GM19455 (cell line): ENCODE data around the gene USP10.
"Not testable (repeated sequence)": the region's sequence is repeated elsewhere in the genome, so short reads cannot be mapped to it uniquely, and the experiment has no call there.

Experiments
- ATAC-seq: cut with Tn5 transposase; IDR thresholded peaks from one replicate; pipeline ENCODE4 v1.9.1; 2021; ENCODE audit not compliant: unreplicated experiment

The USP10 gene

GRCh38 chr16:84726669-84727467 is 27.1 kb downstream of the USP10 start:
- ATAC-seq, result no peak

- ATAC-seq, result no peak
Observed at GRCh38 chr16:84728853-84729424, 29.1 kb downstream of the USP10 start.

GRCh38 chr16:84729716-84730320 is 30.0 kb downstream of the USP10 start:
- ATAC-seq, result no peak

DNA sequence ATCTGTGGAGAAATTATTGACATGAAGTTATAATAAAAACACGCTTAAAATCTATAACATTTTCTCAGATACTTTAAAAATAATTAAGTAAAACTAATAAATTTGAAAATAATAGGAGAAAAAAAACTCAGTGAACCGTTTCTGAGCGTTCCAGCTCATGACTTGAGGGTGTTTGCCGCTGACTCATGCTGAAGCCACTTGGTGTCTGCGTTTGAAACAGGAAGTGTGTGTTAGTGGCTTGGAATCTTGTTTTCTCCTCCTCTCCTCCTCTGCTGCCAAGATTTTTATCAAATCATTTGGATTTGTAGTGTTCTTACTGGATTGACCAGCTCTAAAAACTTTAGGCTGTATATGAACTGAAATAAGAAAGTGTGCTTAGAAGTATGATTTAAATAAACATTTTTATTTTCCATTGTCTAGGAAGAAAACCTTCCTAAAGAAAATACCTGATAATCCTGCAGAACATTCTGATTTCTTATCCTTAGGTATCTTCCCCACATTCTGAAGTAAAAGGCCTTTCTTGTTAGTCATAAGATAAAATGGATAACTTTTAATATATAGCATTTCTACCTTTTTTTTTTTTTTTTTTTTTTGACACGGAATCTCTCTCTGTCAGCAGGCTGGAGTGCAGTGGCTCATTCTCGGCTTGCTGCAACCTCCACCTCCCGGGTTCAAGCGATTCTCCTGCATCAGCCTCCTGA is 30.8 kb downstream of the USP10 start:
- ATAC-seq, result peak; percentile 47

DNA sequence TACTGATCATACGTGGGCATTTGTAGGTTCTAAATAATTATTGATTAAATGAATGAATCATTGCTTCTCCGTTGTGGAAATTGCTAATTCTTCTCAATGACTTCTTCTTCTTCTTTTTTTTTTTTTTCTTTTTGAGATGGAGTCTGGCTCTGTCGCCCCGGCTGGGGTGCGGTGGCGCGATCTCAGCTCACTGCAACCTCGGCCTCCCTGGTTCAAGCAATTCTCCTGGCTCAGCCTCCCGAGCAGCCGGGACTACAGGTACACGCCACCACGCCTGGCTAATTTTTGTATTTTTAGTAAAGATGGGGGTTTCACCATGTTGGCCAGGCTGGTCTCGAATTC is 32.5 kb downstream of the USP10 start:
- not testable (repeated sequence) for ATAC-seq

GRCh38 chr16:84732674-84733352 is 33.0 kb downstream of the USP10 start:
- ATAC-seq, result no peak

- ATAC-seq, result no peak
Observed at GRCh38 chr16:84735849-84736586, 36.2 kb downstream of the USP10 start.

DNA sequence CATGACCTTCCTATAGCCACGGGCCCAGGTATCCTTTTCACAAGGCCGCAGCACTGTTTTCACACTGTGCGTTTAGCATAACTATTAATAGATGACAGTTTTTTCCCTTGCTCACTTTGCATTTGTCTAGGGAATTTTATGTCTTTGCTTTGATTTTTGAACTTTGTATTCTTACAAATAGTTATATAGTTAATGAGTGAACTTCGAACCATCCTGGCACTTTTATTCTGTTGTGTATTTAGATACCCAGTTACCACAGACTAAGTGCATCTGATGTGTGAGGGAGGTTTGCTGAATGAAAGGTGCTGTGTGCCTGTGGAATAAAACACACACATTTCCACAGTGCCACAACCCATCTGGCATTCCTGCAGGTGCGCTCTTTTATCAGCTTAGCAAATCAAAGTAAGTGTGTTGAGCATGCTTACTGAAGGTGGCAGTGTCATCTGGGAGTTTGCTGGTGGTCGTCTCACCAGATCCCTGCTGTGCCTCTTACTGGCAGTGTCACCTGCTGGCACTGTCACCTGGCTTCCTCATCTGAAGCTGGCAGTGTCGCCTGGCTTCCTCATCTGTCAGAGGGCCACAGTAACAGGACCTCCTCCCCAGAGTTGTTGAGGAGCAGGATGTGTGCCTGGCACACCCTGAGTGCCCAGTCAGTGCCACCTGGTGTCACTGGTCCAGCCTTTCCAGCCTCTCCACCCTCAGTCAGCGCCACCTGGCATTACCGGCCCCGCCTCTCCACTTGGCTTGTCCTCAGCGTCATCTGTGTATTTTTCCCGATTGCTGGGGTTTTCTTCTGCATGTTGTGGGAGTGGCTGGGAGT is 37.6 kb downstream of the USP10 start:
- no peak for ATAC-seq

DNA sequence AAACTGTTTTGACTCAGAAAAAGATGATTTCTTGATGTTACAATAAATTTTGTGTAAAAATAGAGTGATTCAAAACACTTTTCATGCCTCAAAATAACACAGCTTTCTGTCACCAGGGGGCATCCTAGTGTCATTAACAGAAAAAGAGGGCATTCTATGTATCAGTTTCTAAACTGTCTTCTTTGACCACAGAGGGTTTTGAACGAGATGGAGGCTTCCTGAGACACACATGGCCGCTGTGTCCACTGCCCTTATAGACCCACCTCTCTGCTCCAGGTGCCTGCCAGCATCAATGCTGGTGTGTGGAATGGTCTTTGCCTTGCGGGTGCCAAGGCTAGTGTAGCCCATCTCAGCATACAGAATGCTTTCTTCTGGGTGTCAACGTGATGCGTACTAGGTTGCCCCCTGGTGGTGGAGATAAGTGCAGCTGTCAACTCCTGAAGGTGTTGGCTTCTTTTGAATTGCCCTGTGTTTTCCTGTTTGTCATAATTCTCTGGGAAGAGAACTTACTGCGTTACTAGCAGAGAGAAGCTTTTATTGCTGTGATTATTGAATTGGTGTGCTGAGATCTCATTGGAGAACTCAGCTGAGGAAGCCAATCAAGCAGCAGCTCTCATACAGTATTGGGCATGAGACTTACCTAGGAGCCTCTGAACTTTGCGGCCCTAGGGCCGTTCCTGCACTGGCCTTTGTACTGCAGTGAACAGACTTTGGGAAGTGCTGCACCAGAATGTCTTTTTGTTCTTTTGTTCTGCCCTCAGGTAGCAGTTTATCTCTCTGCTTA is 38.6 kb downstream of the USP10 start:
- peak; percentile 76 for ATAC-seq

GRCh38 chr16:84739349-84740124 is 39.7 kb downstream of the USP10 start:
- ATAC-seq, result no peak

DNA sequence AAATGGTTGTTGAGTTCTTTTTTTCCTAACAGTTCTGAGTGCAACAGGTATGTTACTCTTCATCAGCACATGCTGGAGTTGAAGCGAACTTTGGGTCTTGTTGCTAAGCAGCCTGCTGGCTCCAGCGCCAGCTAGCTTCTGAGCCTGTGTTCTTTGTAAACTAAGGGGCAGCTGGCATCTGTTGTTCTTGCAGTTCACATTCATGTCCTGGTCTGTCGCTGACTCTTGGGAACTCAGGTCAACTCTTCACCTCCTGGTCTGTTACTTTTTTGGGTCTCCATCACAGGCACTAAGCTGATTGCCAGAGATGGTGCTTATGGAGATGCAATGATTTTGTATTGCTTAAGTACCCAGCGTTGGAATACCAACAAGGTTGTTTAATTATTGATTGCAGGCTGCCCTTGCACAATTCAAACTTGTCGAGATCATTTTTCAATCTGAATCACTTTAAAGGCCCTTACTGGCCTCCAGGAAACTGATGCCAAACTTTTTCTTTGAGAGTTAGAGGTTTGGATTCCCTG is 40.9 kb downstream of the USP10 start:
- no peak for ATAC-seq

DNA sequence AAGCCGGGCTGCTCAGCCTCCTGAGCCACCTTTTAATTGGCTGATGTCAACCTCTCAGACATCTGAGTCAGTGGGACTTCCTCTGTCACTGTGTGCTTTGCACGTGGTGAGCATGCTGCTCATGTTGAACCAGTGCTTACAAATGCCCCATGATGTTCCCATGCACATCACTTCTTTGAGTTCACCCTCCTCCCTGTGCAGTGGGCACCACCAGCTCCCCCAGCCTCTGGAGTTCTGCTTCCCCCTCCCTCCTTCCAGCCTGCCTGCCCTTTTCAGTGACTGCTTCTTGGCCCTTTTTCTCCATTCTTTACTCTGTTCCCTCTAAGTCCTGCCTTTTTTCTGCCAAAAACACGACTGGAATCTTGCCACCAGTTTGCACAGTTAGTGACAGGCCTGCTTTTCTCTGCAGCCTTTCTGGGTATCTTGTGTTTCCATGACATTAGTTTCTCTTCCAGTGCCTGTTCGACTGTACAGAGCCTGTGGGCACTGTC is 41.6 kb downstream of the USP10 start:
- no peak for ATAC-seq

GRCh38 chr16:84742641-84743092 is 42.9 kb downstream of the USP10 start:
- ATAC-seq, result no peak

DNA sequence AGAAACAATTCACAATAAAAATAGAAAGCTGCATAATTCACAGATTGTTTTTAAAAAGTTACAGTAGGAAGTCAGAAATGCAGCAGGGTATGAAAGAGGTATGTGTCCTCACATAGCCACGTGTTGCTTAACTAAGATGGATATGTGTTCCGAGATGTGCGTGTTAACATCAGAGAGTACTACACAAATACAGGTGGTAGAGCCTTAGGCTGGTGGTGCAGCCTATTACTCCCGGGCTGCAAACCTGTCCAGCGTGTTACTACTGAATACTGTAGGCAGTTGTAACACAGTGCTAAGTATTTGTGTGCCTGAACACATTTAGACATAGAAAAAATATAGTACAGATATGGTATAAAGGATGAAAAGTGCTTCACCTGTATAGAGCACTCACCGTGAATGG is 46.4 kb downstream of the USP10 start:
- ATAC-seq, result no peak

- no peak for ATAC-seq
Observed at GRCh38 chr16:84746875-84747274, 47.1 kb downstream of the USP10 start.

DNA sequence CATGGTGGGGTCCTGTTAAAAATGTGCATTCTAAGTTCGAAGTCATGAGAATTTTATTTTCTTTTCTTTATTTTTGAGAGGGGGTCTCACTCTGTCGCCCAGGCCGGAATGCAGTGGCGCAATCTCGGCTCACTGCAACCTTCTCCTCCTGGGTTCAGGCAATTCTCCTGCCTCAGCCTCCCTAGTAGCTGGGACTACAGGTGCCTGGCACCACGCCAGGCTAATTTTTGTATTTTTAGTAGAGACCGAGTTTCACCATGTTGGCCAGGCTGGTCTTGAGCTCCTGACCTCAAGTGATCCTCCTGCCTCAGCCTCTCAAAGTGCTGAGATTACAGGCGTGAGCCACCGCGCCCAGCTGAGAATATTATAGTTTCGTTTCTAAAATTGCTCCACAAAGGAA is 48.4 kb downstream of the USP10 start:
- not testable (repeated sequence) for ATAC-seq

DNA sequence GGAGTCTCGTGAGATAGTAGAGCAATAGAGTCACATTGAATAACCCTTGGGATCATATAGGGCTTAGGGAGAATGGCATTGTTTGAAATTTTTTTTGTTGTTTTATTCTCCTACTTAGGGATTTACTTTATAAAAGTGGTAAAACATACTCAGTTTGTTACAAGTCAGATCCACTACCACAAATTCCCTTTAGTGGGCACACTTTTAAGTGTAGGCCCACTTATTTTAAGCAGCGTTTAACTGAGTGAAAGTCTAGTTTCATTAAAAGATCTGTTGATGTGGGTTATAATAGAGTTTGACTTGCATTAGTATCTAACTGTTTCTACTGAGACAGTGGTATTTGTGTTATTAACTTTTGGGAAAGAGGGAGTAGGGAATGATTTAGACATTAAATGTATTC is 49.3 kb downstream of the USP10 start:
- no peak for ATAC-seq

GRCh38 chr16:84749815-84750214 is 50.0 kb downstream of the USP10 start:
- ATAC-seq, result no peak
